GM23338 (cell line): ENCODE data around the gene TAF3.

Source experiments
- CREB1 ChIP-seq: fragments of 250-450 bp; sonication (Bioruptor Pico); IDR thresholded peaks from 2 replicates; pipeline ENCODE4 v1.5.0; 2020; ENCODE audit warnings: low read depth, mild to moderate bottlenecking, moderate library complexity
- CTCF ChIP-seq, 2 experiments: fragments of 200-600 bp in 1 of 2; sonication (generic) in 1 of 2; conservative IDR thresholded peaks; 2 replicates each; pipeline versions ENCODE4 v1.5.1 to v1.6.1; 2016 to 2017; ENCODE audit warnings: antibody characterized with exemption in 2 of 2, low read depth in 2 of 2, mild to moderate bottlenecking in 2 of 2, moderate library complexity in 1 of 2
- ETS1 ChIP-seq: IDR thresholded peaks from 2 replicates; pipeline ENCODE4 v1.6.1; 2016; ENCODE audit warnings: antibody characterized with exemption
- EZH2 ChIP-seq: fragments of 200-600 bp; sonication (generic); IDR thresholded peaks from one replicate; pipeline ENCODE4 v1.8.0; 2017; ENCODE audit warnings: antibody characterized with exemption, mild to moderate bottlenecking, low read depth; ENCODE audit not compliant: unreplicated experiment
- EZH2phosphoT487 ChIP-seq: fragments of 200-600 bp; sonication (generic); IDR thresholded peaks from one replicate; pipeline ENCODE4 v1.8.1; 2018; ENCODE audit warnings: antibody characterized with exemption; ENCODE audit not compliant: unreplicated experiment
- JUNB ChIP-seq: IDR thresholded peaks from one replicate; pipeline ENCODE4 v1.6.1; 2016; ENCODE audit warnings: antibody characterized with exemption; ENCODE audit not compliant: unreplicated experiment
- NANOG ChIP-seq: IDR thresholded peaks from 2 replicates; pipeline ENCODE4 v1.6.1; 2016; ENCODE audit warnings: antibody characterized with exemption, borderline replicate concordance
- POLR2AphosphoS5 ChIP-seq: IDR thresholded peaks from 2 replicates; pipeline ENCODE4 v1.6.1; 2016; ENCODE audit warnings: antibody characterized with exemption, low read depth
- REST ChIP-seq: IDR thresholded peaks from one replicate; pipeline ENCODE4 v1.6.1; 2018; ENCODE audit warnings: antibody characterized with exemption; ENCODE audit not compliant: unreplicated experiment
- STAT1 ChIP-seq: IDR thresholded peaks from one replicate; pipeline ENCODE4 v1.6.1; 2016; ENCODE audit warnings: antibody characterized with exemption; ENCODE audit not compliant: unreplicated experiment
- ZNF114 ChIP-seq: fragments of 250-450 bp; sonication (Bioruptor Pico); IDR thresholded peaks from 2 replicates; pipeline ENCODE4 v1.5.0; 2020; ENCODE audit warnings: mild to moderate bottlenecking, moderate library complexity
- ZNF331 ChIP-seq: fragments of 250-450 bp; sonication (Bioruptor Pico); IDR thresholded peaks from 2 replicates; pipeline ENCODE4 v1.5.0; 2020; ENCODE audit warnings: low read depth, mild to moderate bottlenecking, moderate library complexity
- ZNF462 ChIP-seq: fragments of 250-450 bp; sonication (Bioruptor Pico); IDR thresholded peaks from 2 replicates; pipeline ENCODE4 v1.5.0; 2020; ENCODE audit warnings: mild to moderate bottlenecking, moderate library complexity

GRCh38 chr10:7891634-7892033 lies 73.3 kb downstream of the TAF3 start:
- TF ChIP-seq CTCF (conservative IDR thresholded peaks at IDR 0.05; ENCODE audit: low read depth in 2 of 2) (no peak), ETS1 (no peak), POLR2AphosphoS5 (no peak), EZH2 (no peak), CREB1 (CRISPR knock-in tag) (no peak), EZH2phosphoT487 (no peak), REST (no peak), JUNB (no peak), STAT1 (no peak), ZNF114 (CRISPR knock-in tag) (no peak), ZNF462 (CRISPR knock-in tag) (no peak), NANOG (no peak), ZNF331 (no peak)
